HG02938 (cell line): ENCODE measurements around the gene IL9R.
"Not testable (repeated sequence)": the region's sequence is repeated elsewhere in the genome, so short reads cannot be mapped to it uniquely, and the experiment has no call there.

ENCODE experiments used
- ATAC-seq: cut with Tn5 transposase; IDR thresholded peaks from one replicate; pipeline ENCODE4 v1.9.1; 2021; ENCODE audit warnings: mild to moderate bottlenecking, moderate library complexity; ENCODE audit not compliant: unreplicated experiment

IL9R gene

DNA sequence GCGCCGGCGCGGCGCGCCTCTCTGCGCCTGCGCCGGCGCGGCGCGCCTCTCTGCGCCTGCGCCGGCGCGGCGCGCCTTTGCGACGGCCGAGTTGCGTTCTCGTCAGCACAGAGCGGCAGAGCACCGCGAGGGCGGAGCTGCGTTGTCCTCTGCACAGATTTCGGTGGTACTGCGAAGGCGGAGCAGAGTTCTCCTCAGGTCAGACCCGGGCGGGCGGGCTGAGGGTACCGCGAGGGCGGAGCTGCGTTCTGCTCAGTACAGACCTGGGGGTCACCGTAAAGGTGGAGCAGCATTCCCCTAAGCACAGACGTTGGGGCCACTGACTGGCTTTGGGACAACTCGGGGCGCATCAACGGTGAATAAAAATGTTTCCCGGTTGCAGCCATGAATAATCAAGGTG, 31.8 kb downstream of the IL9R start:
- ATAC-seq: not testable (repeated sequence)

DNA sequence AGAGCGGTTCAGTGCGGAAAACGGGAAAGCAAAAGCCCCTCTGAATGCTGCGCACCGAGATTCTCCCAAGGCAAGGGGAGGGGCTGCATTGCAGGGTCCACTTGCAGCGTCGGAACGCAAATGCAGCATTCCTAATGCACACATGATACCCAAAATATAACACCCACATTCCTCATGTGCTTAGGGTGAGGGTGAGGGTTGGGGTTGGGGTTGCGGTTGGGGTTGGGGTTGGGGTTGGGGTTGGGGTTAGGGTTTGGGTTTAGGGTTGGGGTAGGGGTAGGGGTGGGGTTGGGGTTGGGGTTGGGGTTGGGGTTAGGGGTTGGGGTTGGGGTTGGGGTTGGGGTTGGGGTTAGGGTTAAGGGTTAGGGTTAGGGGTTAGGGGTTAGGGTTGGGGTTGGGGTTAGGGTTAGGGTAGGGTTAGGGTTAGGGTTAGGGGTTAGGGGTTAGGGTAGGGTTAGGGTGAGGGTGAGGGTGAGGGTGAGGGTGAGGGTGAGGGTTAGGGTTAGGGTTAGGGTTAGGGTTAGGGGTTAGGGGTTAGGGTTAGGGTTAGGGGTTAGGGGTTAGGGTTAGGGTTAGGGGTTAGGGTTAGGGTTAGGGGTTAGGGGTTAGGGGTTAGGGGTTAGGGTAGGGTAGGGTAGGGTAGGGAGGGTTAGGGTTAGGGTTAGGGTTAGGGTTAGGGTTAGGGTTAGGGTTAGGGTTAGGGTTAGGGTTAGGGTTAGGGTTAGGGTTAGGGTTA, 32.4 kb downstream of the IL9R start:
- ATAC-seq: not testable (repeated sequence)

DNA sequence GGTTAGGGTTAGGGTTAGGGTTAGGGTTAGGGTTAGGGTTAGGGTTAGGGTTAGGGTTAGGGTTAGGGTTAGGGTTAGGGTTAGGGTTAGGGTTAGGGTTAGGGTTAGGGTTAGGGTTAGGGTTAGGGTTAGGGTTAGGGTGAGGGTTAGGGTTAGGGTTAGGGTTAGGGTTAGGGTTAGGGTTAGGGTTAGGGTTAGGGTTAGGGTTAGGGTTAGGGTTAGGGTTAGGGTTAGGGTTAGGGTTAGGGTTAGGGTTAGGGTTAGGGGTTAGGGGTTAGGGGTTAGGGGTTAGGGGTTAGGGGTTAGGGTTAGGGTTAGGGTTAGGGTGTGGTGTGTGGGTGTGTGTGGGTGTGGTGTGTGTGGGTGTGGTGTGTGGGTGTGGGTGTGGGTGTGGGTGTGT, 33.0 kb downstream of the IL9R start:
- not testable (repeated sequence) for ATAC-seq
